KBM-7 (cell line): ENCODE data around the gene CLIC3.

ENCODE experiments used
- DNase-seq: peaks from one replicate; pipeline ENCODE4 v3.0.0-alpha.2; 2015
- in situ Hi-C: fragments of 300-500 bp; cut with MboI; formaldehyde crosslinking; loops from 2 replicates; pipeline ENCODE4 v1.14.3; 2020; ENCODE audit warnings: low sequenced_read_pairs, low pct_unique_long_range_greater_than_20kb, mixed read lengths

The CLIC3 gene

GRCh38 chr9:136985027-136985602 is 11.3 kb downstream of the CLIC3 start:
- in situ Hi-C loops: no loop called here
- no peak for DNase-seq

- in situ Hi-C loops: no loop called here
- DNase-seq: no peak
Measured at GRCh38 chr9:136984464-136985026, 11.8 kb downstream of the CLIC3 start.

- in situ Hi-C loops: no loop called here
- no peak for DNase-seq
Measured at GRCh38 chr9:136983656-136984314, 12.6 kb downstream of the CLIC3 start.

- no peak for DNase-seq
- in situ Hi-C loops: no loop called here
Measured at GRCh38 chr9:136983167-136983566, 13.2 kb downstream of the CLIC3 start.

GRCh38 chr9:136982232-136983051 is 13.9 kb downstream of the CLIC3 start, which contains the start of gene LCNL1:
Gene LCNL1, plus strand, starts transcription at chr9:136982993. Its CDS starts 594 bp downstream, at chr9:136983587.
- in situ Hi-C loops: no loop called here
- DNase-seq: no peak

- in situ Hi-C loops: no loop called here
- DNase-seq: no peak
Measured at GRCh38 chr9:136981588-136982231, 14.7 kb downstream of the CLIC3 start.

- in situ Hi-C loops: no loop called here
Measured at GRCh38 chr9:136980669-136981478, 15.5 kb downstream of the CLIC3 start.

GRCh38 chr9:136979769-136980587 is 16.4 kb downstream of the CLIC3 start:
- in situ Hi-C loops: no loop called here
- no peak for DNase-seq

More at GRCh38 chr9:136980669-136981478, 15.5 kb downstream of the CLIC3 start:
- DNase-seq: no peak

GRCh38 chr9:136978865-136979544 is 17.4 kb downstream of the CLIC3 start:
- DNase-seq: no peak
- in situ Hi-C loops: no loop called here

GRCh38 chr9:136978073-136978864 is 18.1 kb downstream of the CLIC3 start:
- DNase-seq: no peak
- in situ Hi-C loops: no loop called here

- no peak for DNase-seq
- in situ Hi-C loops: no loop called here
Measured at GRCh38 chr9:136977649-136978072, 18.7 kb downstream of the CLIC3 start.

GRCh38 chr9:136977223-136977622 is 19.1 kb downstream of the CLIC3 start, which contains the start of gene PTGDS:
Gene PTGDS, plus strand, starts transcription at chr9:136977504. Its CDS starts 75 bp downstream, at chr9:136977579.
- in situ Hi-C loops: no loop called here
- no peak for DNase-seq

GRCh38 chr9:136975644-136976043 is 20.7 kb downstream of the CLIC3 start:
- in situ Hi-C loops: no loop called here

GRCh38 chr9:136974817-136975535 is 21.4 kb downstream of the CLIC3 start:
- in situ Hi-C loops: no loop called here
- DNase-seq: no peak

More at GRCh38 chr9:136975644-136976043, 20.7 kb downstream of the CLIC3 start:
- DNase-seq: peak; percentile 64
